Tibial artery (tissue), 4 donors: Measurements from ENCODE around the gene GALNT9.

Experiments
- DNase-seq, 2 donors: peaks; one replicate each; pipeline ENCODE4 v3.0.0-alpha.2; 2019
- H3K27ac ChIP-seq, 2 donors: fragments of 200-600 bp; sonication (generic) in 1 of 2; 1 replicate in 1 of 2; 2 replicates in 1 of 2; pipeline ENCODE4 v1.5.1; 2018 to 2019; ENCODE audit warnings: mild to moderate bottlenecking in 1 of 2
- H3K27me3 ChIP-seq, 2 donors: fragments of 200-600 bp; sonication (generic) in 1 of 2; one replicate each; pipeline versions ENCODE4 v1.5.1 to v1.6.0; 2016 to 2019
- H3K36me3 ChIP-seq, 3 donors: fragments of 200-600 bp; sonication (generic) in 2 of 3; one replicate each; pipeline ENCODE4 v1.5.1; 2016 to 2019; ENCODE audit warnings: mild to moderate bottlenecking in 2 of 3
- H3K4me1 ChIP-seq, 4 donors: fragments of 200-600 bp; sonication (generic) in 2 of 4; 1 replicate in 3 of 4; 2 replicates in 1 of 4; pipeline ENCODE4 v1.5.1; 2016 to 2019
- H3K4me3 ChIP-seq, 2 donors: fragments of 200-600 bp; sonication (generic) in 1 of 2; 1 replicate in 1 of 2; 2 replicates in 1 of 2; pipeline ENCODE4 v1.5.1; 2018 to 2019; ENCODE audit warnings: mild to moderate bottlenecking in 2 of 2
- H3K9me3 ChIP-seq, 3 donors: fragments of 200-600 bp; sonication (generic) in 1 of 3; one replicate each; pipeline ENCODE4 v1.5.1; 2016 to 2019
- CTCF ChIP-seq, 2 experiments: fragments of 200-600 bp in 1 of 2; fragments of 450-650 bp in 1 of 2; IDR thresholded peaks; one replicate each; pipeline ENCODE4 v1.5.1; 2017 to 2019; ENCODE audit warnings: antibody characterized with exemption in 2 of 2, mild to moderate bottlenecking in 1 of 2, moderate library complexity in 1 of 2
- intact Hi-C: fragments of 100-400 bp; cut with DNase I; formaldehyde crosslinking; loops from one replicate; pipeline ENCODE4 v1.15.0; 2023; ENCODE audit warnings: low total_unique reads

GALNT9 gene

GRCh38 chr12:132227782-132228475 lies 101.5 kb downstream of the GALNT9 start:
- TF ChIP-seq CTCF (IDR thresholded peaks at IDR 0.05), result no peak
- Histone ChIP-seq H3K27me3 (peaks cover 0 to 63% of the 10 kb centered on the region in 2 donors), H3K9me3 (no peaks in the 10 kb centered on the region), H3K27ac (no peak overlapping the region), H3K36me3 (no peaks in the 10 kb centered on the region), H3K4me1 (peaks cover 0 to 6% (median 0%) of the 10 kb centered on the region in 4 donors), H3K4me3 (no peak overlapping the region)
- peak in 1 of 2 donors; percentile 61 for DNase-seq
- intact Hi-C loops, result no loop called here

GRCh38 chr12:132227118-132227517 lies 102.3 kb downstream of the GALNT9 start:
- Histone ChIP-seq H3K36me3 (no peaks in the 10 kb centered on the region), H3K9me3 (no peaks in the 10 kb centered on the region), H3K4me1 (peaks cover 0 to 6% (median 0%) of the 10 kb centered on the region in 4 donors), H3K27me3 (peaks cover 0 to 63% of the 10 kb centered on the region in 2 donors), H3K4me3 (no peak overlapping the region), H3K27ac (no peak overlapping the region)
- TF ChIP-seq CTCF (IDR thresholded peaks at IDR 0.05), result no peak
- intact Hi-C loops, result no loop called here
- no peak for DNase-seq

- TF ChIP-seq CTCF (IDR thresholded peaks at IDR 0.05), result no peak
- intact Hi-C loops, result no loop called here
- Histone ChIP-seq H3K4me1 (peaks cover 0 to 6% (median 0%) of the 10 kb centered on the region in 4 donors), H3K27me3 (peaks cover 0 to 63% of the 10 kb centered on the region in 2 donors), H3K27ac (no peak overlapping the region), H3K9me3 (no peaks in the 10 kb centered on the region), H3K4me3 (no peak overlapping the region), H3K36me3 (no peaks in the 10 kb centered on the region)
- DNase-seq, result no peak
These were observed 102.8 kb downstream of the GALNT9 start for GRCh38 chr12:132226604-132227003.

- Histone ChIP-seq H3K27ac (no peak overlapping the region), H3K36me3 (no peaks in the 10 kb centered on the region), H3K9me3 (no peaks in the 10 kb centered on the region), H3K4me3 (no peak overlapping the region), H3K4me1 (peaks cover 0 to 6% (median 0%) of the 10 kb centered on the region in 4 donors), H3K27me3 (peaks cover 0 to 59% of the 10 kb centered on the region in 2 donors)
- DNase-seq, result no peak
- no peak for TF ChIP-seq CTCF (IDR thresholded peaks at IDR 0.05)
- intact Hi-C loops, result no loop called here
These were observed 104.2 kb downstream of the GALNT9 start for GRCh38 chr12:132225214-132225613.

- peaks cover 0 to 6% (median 0%) of the 10 kb centered on the region in 4 donors for H3K4me1 ChIP-seq
- H3K27ac ChIP-seq, result no peak overlapping the region
- TF ChIP-seq CTCF (IDR thresholded peaks at IDR 0.05), result no peak
- intact Hi-C loops, result no loop called here
- no peak overlapping the region for H3K4me3 ChIP-seq
- H3K9me3 ChIP-seq, result no peaks in the 10 kb centered on the region
- no peak for DNase-seq
- H3K27me3 ChIP-seq, result peaks cover 0 to 59% of the 10 kb centered on the region in 2 donors
- no peaks in the 10 kb centered on the region for H3K36me3 ChIP-seq
These were observed 104.9 kb downstream of the GALNT9 start for GRCh38 chr12:132224484-132224883.
